Stimulated activated CD8-positive, alpha-beta memory T cell treated with anti-CD3 and anti-CD28 coated beads, Interleukin-12 subunit alpha, Interleukin-12 subunit beta, amount 100 ng/mL, for 4 hours (primary cell): ENCODE data around the gene TRIM51G.
"Not testable (repeated sequence)": the region's sequence is repeated elsewhere in the genome, so short reads cannot be mapped to it uniquely, and the experiment has no call there.

Experiments
- DNase-seq: peaks from one replicate; pipeline ENCODE4 v3.0.0-alpha.2; 2020; ENCODE audit warnings: low read depth

TRIM51G gene, protein sequence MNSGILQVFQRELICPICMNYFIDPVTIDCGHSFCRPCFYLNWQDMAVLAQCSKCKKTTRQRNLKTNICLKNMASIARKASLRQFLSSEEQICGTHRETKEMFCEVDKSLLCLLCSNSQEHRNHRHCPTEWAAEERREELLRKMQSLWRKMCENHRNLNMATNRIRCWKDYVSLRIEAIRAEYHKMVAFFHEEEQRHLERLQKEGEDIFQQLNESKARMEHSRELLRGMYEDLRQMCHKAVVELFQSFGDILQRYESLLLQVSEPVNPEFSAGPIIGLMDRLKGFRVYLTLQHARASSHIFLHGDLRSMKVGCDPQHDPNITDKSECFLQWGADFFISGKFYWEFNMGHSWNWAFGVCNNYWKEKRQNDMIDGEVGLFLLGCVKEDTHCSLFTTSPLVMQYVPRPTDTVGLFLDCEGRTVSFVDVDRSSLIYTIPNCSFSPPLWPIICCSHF

DNA sequence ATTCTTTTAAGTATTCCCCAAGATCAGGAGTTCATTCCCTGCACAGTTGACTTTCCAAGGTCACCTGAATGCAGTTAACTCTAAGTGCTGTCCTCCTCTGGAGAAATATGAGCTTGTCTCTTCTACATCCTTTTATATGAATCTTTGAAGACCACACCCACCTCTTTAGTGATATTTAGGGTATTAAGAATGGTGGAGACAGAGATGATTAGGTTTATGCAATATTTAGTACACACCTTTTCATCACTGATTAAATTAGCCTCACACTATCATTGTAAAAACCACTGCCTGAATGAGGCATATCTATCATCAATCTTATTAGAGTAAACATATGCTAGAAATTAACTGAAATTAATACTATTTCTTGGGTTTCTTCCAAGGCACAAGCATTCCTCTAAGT, at the start of gene TRIM51G:
TRIM51G (minus strand) TSS at position 101 of the 400 bp plus-strand sequence. CDS start 2,190 bp downstream, outside the sequence.
- DNase-seq = not testable (repeated sequence)

- DNase-seq = not testable (repeated sequence)
Measured at GRCh38 chr11:49028523-49028922, 44.8 kb upstream of the TRIM51G start, which contains the start of gene TRIM49B. TSS of gene TRIM49B (plus strand) at chr11:49028823. CDS start at chr11:49031600, 2,777 bp downstream.

DNA sequence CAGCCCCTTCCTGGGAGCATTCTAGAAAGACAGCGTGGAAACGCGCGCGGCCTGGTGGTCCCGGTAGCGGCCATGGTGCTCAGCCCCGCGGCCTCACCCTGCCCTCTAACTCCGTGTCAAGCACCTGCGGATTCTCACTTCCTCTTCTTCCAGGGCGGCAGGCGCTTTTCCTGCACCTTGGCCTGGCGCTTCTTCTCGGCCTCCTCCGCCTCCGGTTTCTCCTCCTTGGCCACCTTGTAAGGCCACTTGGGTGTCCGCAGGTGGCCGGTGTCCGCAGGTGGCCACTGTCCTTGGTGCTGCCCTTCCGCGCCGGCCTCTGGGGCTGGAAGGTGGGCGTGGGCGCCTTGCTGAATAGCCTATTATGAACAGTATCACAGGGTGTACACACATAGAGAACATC, 15.1 kb downstream of the TRIM51G start:
- DNase-seq = not testable (repeated sequence)

DNA sequence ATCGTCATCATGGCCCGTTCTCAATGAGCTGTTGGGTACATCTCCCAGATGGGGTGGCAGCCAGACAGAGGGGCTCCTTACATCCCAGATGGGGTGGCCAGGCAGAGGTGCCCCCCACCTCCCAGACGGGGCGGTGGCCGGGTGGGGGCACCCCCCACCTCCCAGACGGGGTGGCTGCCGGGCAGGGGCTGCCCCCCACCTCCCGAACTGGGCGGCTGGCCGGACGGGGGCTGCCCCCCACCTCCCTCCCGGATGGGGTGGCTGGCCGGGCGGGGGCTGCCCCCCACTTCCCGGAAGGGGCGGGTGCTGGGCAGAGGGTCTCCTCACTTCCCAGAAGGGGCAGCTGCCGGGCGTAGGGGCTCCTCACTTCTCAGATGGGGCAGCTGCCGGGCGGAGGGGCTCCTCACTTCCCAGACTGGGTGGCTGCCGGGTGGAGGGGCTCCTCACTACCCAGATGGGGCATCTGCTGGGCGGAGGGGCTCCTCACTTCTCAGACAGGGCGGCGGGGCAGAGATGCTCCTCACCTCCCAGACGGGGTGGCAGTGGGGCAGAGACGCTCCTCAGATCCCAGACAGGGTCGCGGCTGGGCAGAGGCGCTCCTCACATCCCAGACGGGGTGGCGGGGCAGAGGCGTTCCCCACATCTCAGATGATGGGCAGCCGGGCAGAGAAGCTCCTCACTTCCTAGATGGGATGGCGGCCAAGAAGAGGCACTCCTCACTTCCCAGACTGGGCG, 28.2 kb downstream of the TRIM51G start:
- DNase-seq = not testable (repeated sequence)

DNA sequence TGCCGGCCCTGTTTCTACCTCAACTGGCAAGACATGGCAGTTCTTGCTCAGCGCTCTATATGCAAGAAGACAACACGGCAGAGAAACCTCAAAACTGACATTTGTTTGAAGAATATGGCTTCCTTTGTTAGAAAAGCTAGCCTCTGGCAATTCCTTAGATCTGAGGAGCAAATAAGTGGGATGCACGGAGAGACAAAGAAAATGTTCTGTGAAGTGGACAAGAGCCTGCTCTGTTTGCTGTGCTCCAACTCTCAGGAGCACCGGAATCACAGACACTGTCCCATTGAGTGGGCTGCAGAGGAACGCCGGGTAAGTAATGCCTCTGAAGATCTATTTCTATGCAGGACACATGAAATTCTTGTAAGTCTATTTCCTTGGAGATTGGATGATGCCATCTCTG, 37.9 kb downstream of the TRIM51G start:
- not testable (repeated sequence) for DNase-seq
